Measurements from ENCODE around the gene PHF5A.
A peak's percentile ranks its signal among the peaks of the same experiment; 100 is the strongest.

PHF5A gene

DNA sequence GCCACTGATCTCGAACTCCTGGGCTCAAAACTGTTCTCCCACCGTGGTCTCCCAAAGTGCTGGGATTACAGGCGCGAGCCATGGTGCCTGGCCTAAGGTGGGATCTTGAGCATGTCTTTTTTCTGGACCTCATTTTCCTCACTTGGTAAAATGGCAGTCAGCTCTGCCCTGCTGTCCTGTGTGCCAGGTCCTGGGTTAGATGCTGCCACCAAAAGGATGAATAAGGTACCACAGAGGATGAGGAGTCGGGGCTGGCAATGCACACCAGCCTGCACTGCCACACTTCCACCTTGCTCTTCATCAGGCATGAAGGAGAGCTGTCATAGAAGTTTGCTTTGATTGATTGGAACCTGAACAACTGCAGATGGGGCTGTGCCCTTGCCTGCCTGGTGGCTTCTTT, 32.7 kb upstream of the PHF5A start:
- Mint-ChIP-seq H3K36me3 (ENCODE audit: low read depth) (peaks cover 81% of the 10 kb centered on the region), H3K9me3 (no peaks in the 10 kb centered on the region), H3K27ac (no peak overlapping the region), H3K27me3 (no peaks in the 10 kb centered on the region), H3K4me1 (ENCODE audit: low read depth) (peaks cover 10% of the 10 kb centered on the region), H3K4me3 (no peak overlapping the region)
- intact Hi-C loops (cut with micrococcal nuclease), result no loop called here

DNA sequence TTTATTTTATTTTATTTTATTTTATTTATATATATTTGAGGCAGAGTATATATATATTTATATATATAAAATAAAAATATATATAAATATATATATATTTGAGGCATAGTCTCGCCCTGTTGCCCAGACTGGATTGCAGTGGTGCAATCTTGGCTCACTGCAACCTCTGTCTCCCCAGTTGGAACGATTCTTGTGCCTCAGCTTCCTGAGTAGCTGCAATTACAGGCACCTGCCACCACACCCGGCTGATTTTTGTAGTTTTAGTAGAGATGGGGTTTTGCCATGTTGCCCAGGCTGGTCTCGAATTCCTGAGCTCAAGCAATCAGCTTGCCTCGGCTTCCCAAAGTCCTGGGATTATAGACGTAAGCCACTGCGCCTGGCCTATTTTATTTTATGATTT, 31.8 kb upstream of the PHF5A start:
- no peak overlapping the region for H3K4me3 Mint-ChIP-seq
- peaks cover 10% of the 10 kb centered on the region for H3K4me1 Mint-ChIP-seq (ENCODE audit: low read depth)
- intact Hi-C loops (cut with micrococcal nuclease), result no loop called here
- H3K27me3 Mint-ChIP-seq, result no peaks in the 10 kb centered on the region
- no peak overlapping the region for H3K27ac Mint-ChIP-seq
- no peaks in the 10 kb centered on the region for H3K9me3 Mint-ChIP-seq
- peaks cover 80% of the 10 kb centered on the region for H3K36me3 Mint-ChIP-seq (ENCODE audit: low read depth)

- Mint-ChIP-seq H3K27ac (peak overlapping the region; percentile 21), H3K4me3 (no peak overlapping the region), H3K9me3 (no peaks in the 10 kb centered on the region), H3K4me1 (ENCODE audit: low read depth) (peaks cover 10% of the 10 kb centered on the region), H3K36me3 (ENCODE audit: low read depth) (peaks cover 78% of the 10 kb centered on the region), H3K27me3 (no peaks in the 10 kb centered on the region)
- intact Hi-C loops (cut with micrococcal nuclease), result no loop called here
These were observed 31.3 kb upstream of the PHF5A start for GRCh38 chr22:41499624-41500280.

- Mint-ChIP-seq H3K4me3 (no peak overlapping the region), H3K27ac (no peak overlapping the region), H3K4me1 (ENCODE audit: low read depth) (peaks cover 10% of the 10 kb centered on the region), H3K9me3 (no peaks in the 10 kb centered on the region), H3K27me3 (no peaks in the 10 kb centered on the region), H3K36me3 (ENCODE audit: low read depth) (peaks cover 74% of the 10 kb centered on the region)
- intact Hi-C loops (cut with micrococcal nuclease), result no loop called here
These were observed 29.9 kb upstream of the PHF5A start for GRCh38 chr22:41498303-41498835.

- Mint-ChIP-seq H3K36me3 (ENCODE audit: low read depth) (peaks cover 69% of the 10 kb centered on the region), H3K27ac (no peak overlapping the region)
- intact Hi-C loops (cut with micrococcal nuclease), result no loop called here
These were observed 23.0 kb upstream of the PHF5A start for GRCh38 chr22:41491374-41492100.

GRCh38 chr22:41488596-41489385, 20.3 kb upstream of the PHF5A start:
- Mint-ChIP-seq H3K36me3 (ENCODE audit: low read depth) (peaks cover 60% of the 10 kb centered on the region), H3K4me3 (no peak overlapping the region), H3K27me3 (no peaks in the 10 kb centered on the region), H3K4me1 (ENCODE audit: low read depth) (peaks cover 13% of the 10 kb centered on the region), H3K27ac (no peak overlapping the region), H3K9me3 (no peaks in the 10 kb centered on the region)
- intact Hi-C loops (cut with micrococcal nuclease), result no loop called here

More at GRCh38 chr22:41491374-41492100, 23.0 kb upstream of the PHF5A start:
- no peaks in the 10 kb centered on the region for H3K27me3 Mint-ChIP-seq
- H3K9me3 Mint-ChIP-seq, result no peaks in the 10 kb centered on the region
- peaks cover 9% of the 10 kb centered on the region for H3K4me1 Mint-ChIP-seq (ENCODE audit: low read depth)
- no peak overlapping the region for H3K4me3 Mint-ChIP-seq

DNA sequence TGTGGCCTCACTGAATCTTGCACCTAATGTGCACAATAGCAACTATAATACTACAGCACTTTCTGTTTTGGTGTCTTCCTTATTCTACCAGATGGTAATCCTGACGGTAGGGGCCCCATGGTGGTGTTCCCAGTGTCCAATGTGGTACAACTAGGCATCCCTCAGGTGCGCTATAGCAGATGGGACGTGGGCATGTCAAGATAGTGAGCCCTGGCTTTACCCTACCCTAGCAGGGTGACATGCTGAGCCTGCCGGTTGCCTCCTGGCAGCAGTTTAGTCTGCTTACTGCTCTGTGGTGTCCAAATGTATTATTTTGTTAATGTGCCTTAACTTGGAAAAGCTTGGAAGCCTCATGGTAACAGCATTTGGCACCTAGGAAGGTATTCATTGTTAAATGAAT, 19.6 kb upstream of the PHF5A start:
- no peaks in the 10 kb centered on the region for H3K27me3 Mint-ChIP-seq
- peaks cover 13% of the 10 kb centered on the region for H3K4me1 Mint-ChIP-seq (ENCODE audit: low read depth)
- H3K27ac Mint-ChIP-seq, result no peak overlapping the region
- intact Hi-C loops (cut with micrococcal nuclease), result no loop called here
- H3K9me3 Mint-ChIP-seq, result no peaks in the 10 kb centered on the region
- H3K4me3 Mint-ChIP-seq, result no peak overlapping the region
- peaks cover 56% of the 10 kb centered on the region for H3K36me3 Mint-ChIP-seq (ENCODE audit: low read depth)

GRCh38 chr22:41487037-41487935, 18.8 kb upstream of the PHF5A start:
- peaks cover 48% of the 10 kb centered on the region for H3K36me3 Mint-ChIP-seq (ENCODE audit: low read depth)
- H3K4me3 Mint-ChIP-seq, result no peak overlapping the region
- intact Hi-C loops (cut with micrococcal nuclease), result no loop called here
- H3K4me1 Mint-ChIP-seq (ENCODE audit: low read depth), result peaks cover 21% of the 10 kb centered on the region
- H3K27me3 Mint-ChIP-seq, result no peaks in the 10 kb centered on the region
- no peaks in the 10 kb centered on the region for H3K9me3 Mint-ChIP-seq
- no peak overlapping the region for H3K27ac Mint-ChIP-seq

- Mint-ChIP-seq H3K9me3 (no peaks in the 10 kb centered on the region), H3K4me3 (no peak overlapping the region), H3K36me3 (ENCODE audit: low read depth) (peaks cover 49% of the 10 kb centered on the region), H3K4me1 (ENCODE audit: low read depth) (peaks cover 28% of the 10 kb centered on the region), H3K27ac (no peak overlapping the region), H3K27me3 (no peaks in the 10 kb centered on the region)
- intact Hi-C loops (cut with micrococcal nuclease), result no loop called here
These were observed 16.5 kb upstream of the PHF5A start for GRCh38 chr22:41485033-41485432.

- Mint-ChIP-seq H3K27me3 (no peaks in the 10 kb centered on the region), H3K36me3 (ENCODE audit: low read depth) (peaks cover 52% of the 10 kb centered on the region), H3K9me3 (no peaks in the 10 kb centered on the region), H3K4me1 (ENCODE audit: low read depth) (peaks cover 54% of the 10 kb centered on the region), H3K4me3 (no peak overlapping the region), H3K27ac (peak overlapping the region; percentile 9)
- intact Hi-C loops (cut with micrococcal nuclease), result no loop called here
These were observed 13.9 kb upstream of the PHF5A start for GRCh38 chr22:41482319-41482935.

- Mint-ChIP-seq H3K4me3 (no peak overlapping the region), H3K27me3 (no peaks in the 10 kb centered on the region), H3K9me3 (no peaks in the 10 kb centered on the region), H3K27ac (peak overlapping the region; percentile 9), H3K36me3 (ENCODE audit: low read depth) (peaks cover 52% of the 10 kb centered on the region), H3K4me1 (ENCODE audit: low read depth) (peaks cover 56% of the 10 kb centered on the region)
- intact Hi-C loops (cut with micrococcal nuclease), result no loop called here
These were observed 13.4 kb upstream of the PHF5A start for GRCh38 chr22:41481925-41482318.

GRCh38 chr22:41481131-41481830, 12.8 kb upstream of the PHF5A start:
- intact Hi-C loops (cut with micrococcal nuclease), result no loop called here
- peak overlapping the region; percentile 9 for H3K27ac Mint-ChIP-seq
- peaks cover 56% of the 10 kb centered on the region for H3K4me1 Mint-ChIP-seq (ENCODE audit: low read depth)
- H3K4me3 Mint-ChIP-seq, result no peak overlapping the region
- no peaks in the 10 kb centered on the region for H3K9me3 Mint-ChIP-seq
- peaks cover 52% of the 10 kb centered on the region for H3K36me3 Mint-ChIP-seq (ENCODE audit: low read depth)
- no peaks in the 10 kb centered on the region for H3K27me3 Mint-ChIP-seq

Measured in dendritic cell treated with granulocyte-macrophage colony-stimulating factor and Interleukin-4, amounts not matched to agents 40 ng/mL and 50 ng/mL, for 4 days (primary cell).